K562 (cell line): ENCODE measurements around the gene PRKAR1B.

Experiments
- ATF6 ChIP-seq: sonication (generic); formaldehyde crosslinking; IDR thresholded peaks from 2 replicates; pipeline ENCODE4 v1.4.0; 2020; ENCODE audit warnings: mild to moderate bottlenecking, missing genetic modification reagents
- CEBPZ ChIP-seq: fragments of 150-350 bp; IDR thresholded peaks from 2 replicates; pipeline ENCODE4 v1.6.1; 2014; ENCODE audit warnings: low read depth, mild to moderate bottlenecking, low read length, borderline replicate concordance
- CHD1 ChIP-seq: fragments of 200-600 bp; sonication (generic); IDR thresholded peaks from one replicate; pipeline ENCODE4 v1.6.1; 2012; ENCODE audit warnings: mild to moderate bottlenecking, moderate library complexity, low read length, inconsistent platforms
- CREM ChIP-seq: IDR thresholded peaks from 2 replicates; pipeline ENCODE4 v1.6.1; 2014; ENCODE audit warnings: antibody characterized with exemption, low read depth
- CTCF ChIP-seq, 3 experiments: IDR thresholded peaks in 2 of 3; conservative IDR thresholded peaks in 1 of 3; 2 replicates each; pipeline ENCODE4 v1.5.1; 2011 to 2012; ENCODE audit warnings: low read length in 3 of 3, mild to moderate bottlenecking in 3 of 3, control low read depth in 2 of 3, improper control_type of control experiment in 1 of 3, inconsistent platforms in 1 of 3, low read depth in 1 of 3, mixed read lengths in 1 of 3, moderate library complexity in 1 of 3; ENCODE audit not compliant: insufficient read depth in 2 of 3
- EP300 ChIP-seq: IDR thresholded peaks from 2 replicates; pipeline ENCODE4 v1.6.1; 2012; ENCODE audit warnings: low read length, improper control_type of control experiment
- POLR2A ChIP-seq: fragments of 450-650 bp; conservative IDR thresholded peaks from 2 replicates; pipeline ENCODE4 v1.6.1; 2016
- TAF1 ChIP-seq: IDR thresholded peaks from 2 replicates; pipeline ENCODE4 v1.6.1; 2011; ENCODE audit warnings: mild to moderate bottlenecking, low read length, moderate library complexity; ENCODE audit not compliant: insufficient read depth, control insufficient read depth, severe bottlenecking; ENCODE audit errors: extremely low read depth
- TFAM ChIP-seq: fragments of 250-450 bp; sonication (Bioruptor Pico); conservative IDR thresholded peaks from 2 replicates; pipeline ENCODE4 v1.5.0; 2021; ENCODE audit warnings: mild to moderate bottlenecking, moderate library complexity
- ZNF274 ChIP-seq: IDR thresholded peaks from 2 replicates; pipeline ENCODE4 v1.6.1; 2011; ENCODE audit warnings: low read depth, mild to moderate bottlenecking, low read length, moderate library complexity, borderline replicate concordance

- TF ChIP-seq CTCF (IDR thresholded peaks at IDR 0.05 in 2 of 3, conservative IDR thresholded peaks at IDR 0.05 in 1 of 3; ENCODE audit: insufficient read depth in 2 of 3, low read depth in 1 of 3, low read length in 3 of 3), result no peak
- no peak for TF ChIP-seq CEBPZ
- TF ChIP-seq TAF1, result no peak
- TF ChIP-seq POLR2A, result no peak
- TF ChIP-seq ZNF274, result no peak
- no peak for TF ChIP-seq CHD1
- no peak for TF ChIP-seq EP300
- TF ChIP-seq ATF6, result no peak
- no peak for TF ChIP-seq TFAM
- no peak for TF ChIP-seq CREM
Measured at GRCh38 chr7:635227-635626, 91.9 kb downstream of the PRKAR1B start.
